AG09319 (cell line): ENCODE measurements around the gene RUSC1.

Experiments used
- DNase-seq: peaks from one replicate; pipeline ENCODE4 v3.0.0-alpha.2; 2010; ENCODE audit warnings: low read depth; ENCODE audit errors: extremely low read depth
- CTCF ChIP-seq: IDR thresholded peaks from 2 replicates; pipeline ENCODE4 v1.5.1; 2011; ENCODE audit warnings: low read depth, mild to moderate bottlenecking, inconsistent platforms, low read length, moderate library complexity

RUSC1 gene

DNA sequence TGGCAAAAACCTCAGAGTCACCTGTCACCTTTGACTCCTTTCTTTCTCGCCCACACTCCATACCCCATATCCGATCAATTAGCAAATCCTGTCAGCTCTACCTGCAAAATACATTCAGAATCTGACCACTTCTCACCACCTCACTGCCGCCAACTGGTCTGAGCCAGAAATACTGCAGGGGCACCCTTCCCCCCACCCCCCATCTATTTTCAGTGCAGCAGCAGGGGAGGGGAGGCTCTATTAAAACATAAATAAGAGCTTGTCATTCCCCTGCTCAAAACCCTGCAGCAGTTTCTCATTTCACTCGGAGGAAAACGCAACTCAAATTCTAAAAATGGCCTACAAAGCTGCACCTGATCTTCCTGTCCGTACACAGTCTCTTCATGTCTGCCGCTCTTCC, 23.3 kb upstream of the RUSC1 start:
- DNase-seq: no peak
- no peak for TF ChIP-seq CTCF

DNA sequence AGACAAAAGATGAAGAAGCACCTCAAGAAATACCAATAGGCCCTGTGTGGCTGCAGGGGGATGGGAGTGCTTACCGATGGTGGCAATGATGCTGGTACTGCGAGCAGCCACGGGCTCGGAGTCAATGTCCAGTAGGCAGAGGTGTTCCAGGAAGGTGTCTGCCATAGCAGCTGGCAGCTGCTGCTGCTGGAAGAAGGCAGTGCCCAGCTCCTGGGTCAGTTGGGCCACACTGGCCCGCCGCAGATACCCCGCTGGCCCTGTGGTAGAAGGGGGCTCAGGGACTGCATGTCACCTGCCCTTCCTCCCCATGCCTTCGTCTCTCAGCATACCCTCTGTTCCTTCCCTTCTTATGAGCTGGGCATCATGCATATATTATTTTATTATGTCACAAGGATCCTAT, 20.7 kb upstream of the RUSC1 start:
- TF ChIP-seq CTCF: no peak
- DNase-seq: no peak

GRCh38 chr1:155300553-155301329, 20.0 kb upstream of the RUSC1 start:
- no peak for TF ChIP-seq CTCF
- DNase-seq: no peak

DNA sequence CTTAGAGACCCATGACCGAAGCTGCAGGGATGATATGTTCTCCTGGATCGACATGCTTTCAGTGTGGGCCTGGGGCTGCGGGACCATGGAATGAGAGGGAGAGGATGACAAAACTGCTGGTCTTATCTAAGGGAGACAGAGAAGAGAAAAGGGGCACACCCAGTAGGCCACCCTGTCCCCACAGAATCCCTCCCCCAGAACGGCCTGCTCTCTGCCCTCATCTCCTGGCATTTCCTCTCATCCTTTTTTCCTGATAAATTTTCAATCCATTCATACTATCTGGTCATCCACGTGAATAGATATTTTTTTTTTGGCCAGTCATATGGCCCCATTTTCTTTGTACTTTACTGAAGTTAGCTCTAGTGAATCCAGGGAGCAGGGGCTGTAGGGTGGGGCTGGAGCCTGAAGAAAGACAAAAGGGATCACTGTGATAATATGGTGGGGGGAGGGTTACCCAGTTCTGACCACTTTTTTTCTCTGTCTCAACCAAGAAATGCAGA, 19.3 kb upstream of the RUSC1 start, which contains the start of gene PKLR:
Gene PKLR, minus strand, starts transcription at position 97 of the 500 bp plus-strand sequence. Its CDS starts 43 bp downstream, at position 54.
- no peak for TF ChIP-seq CTCF
- DNase-seq: no peak

- DNase-seq: no peak
- no peak for TF ChIP-seq CTCF
These were observed 16.1 kb upstream of the RUSC1 start for GRCh38 chr1:155304558-155305063.

- no peak for TF ChIP-seq CTCF
- DNase-seq: no peak
These were observed 14.8 kb upstream of the RUSC1 start for GRCh38 chr1:155305881-155306391.

GRCh38 chr1:155307247-155307740, 13.4 kb upstream of the RUSC1 start:
- TF ChIP-seq CTCF: peak; percentile 37
- DNase-seq: peak; percentile 28
